Head of caudate nucleus (tissue), 42 donors: ENCODE data around the gene MED20.
A peak's percentile ranks its signal among the peaks of the same experiment; 100 is the strongest.

Source experiments
- DNase-seq, 42 donors: peaks; one replicate each; pipeline versions ENCODE4 v3.0.0 to v3.0.0-alpha.2; 2020 to 2021; ENCODE audit warnings: mixed read lengths in 7 of 42
- intact Hi-C: fragments of 100-400 bp; cut with DNase I; formaldehyde crosslinking; loops from one replicate; pipeline ENCODE4 v1.15.0; 2022

The MED20 gene

GRCh38 chr6:41942067-41942851 lies 21.3 kb upstream of the MED20 start:
- intact Hi-C loops, result no loop called here
- DNase-seq, result peak in 13 of 42 donors; percentile 13 to 75 (median 31)

GRCh38 chr6:41941280-41942066 lies 20.5 kb upstream of the MED20 start, which contains the start of gene CCND3:
CCND3 (minus strand) TSS chr6:41941808; CDS start chr6:41941649, 159 bp downstream.
- intact Hi-C loops, result no loop called here
- DNase-seq, result peak; percentile 71 to 97 (median 93)

GRCh38 chr6:41940759-41941279 lies 19.9 kb upstream of the MED20 start:
- intact Hi-C loops, result no loop called here
- DNase-seq, result peak in 41 of 42 donors; percentile 31 to 88 (median 73)

- intact Hi-C loops, result loop anchor here (5.0 kb wide), 2 partner anchors 102 to 153 kb away; partner anchors contain the start of gene TOMM6
- peak in 13 of 42 donors; percentile 12 to 40 (median 20) for DNase-seq
Observed at GRCh38 chr6:41939848-41940758, 19.2 kb upstream of the MED20 start.

- intact Hi-C loops, result loop anchor here (5.0 kb wide), 2 partner anchors 103 to 152 kb away; partner anchors contain the start of gene TOMM6
- DNase-seq, result peak in 29 of 42 donors; percentile 7 to 64 (median 31)
Observed at GRCh38 chr6:41939176-41939847, 18.4 kb upstream of the MED20 start.

GRCh38 chr6:41938590-41939175 lies 17.7 kb upstream of the MED20 start:
- DNase-seq, result peak in 2 of 42 donors; percentile 15 to 49
- intact Hi-C loops, result loop anchor here (5.0 kb wide), 2 partner anchors 104 to 151 kb away; partner anchors contain the start of gene TOMM6

GRCh38 chr6:41937861-41938574 lies 17.1 kb upstream of the MED20 start:
- DNase-seq, result no peak

GRCh38 chr6:41937472-41937860 lies 16.5 kb upstream of the MED20 start:
- intact Hi-C loops, result loop anchor here (5.0 kb wide), 2 partner anchors 105 to 150 kb away; partner anchors contain the start of gene TOMM6
- DNase-seq, result no peak

More at GRCh38 chr6:41937861-41938574, 17.1 kb upstream of the MED20 start:
- intact Hi-C loops, result loop anchor here (5.0 kb wide), 2 partner anchors 104 to 151 kb away; partner anchors contain the start of gene TOMM6

GRCh38 chr6:41936073-41936837 lies 15.3 kb upstream of the MED20 start:
- peak; percentile 49 to 92 (median 82) for DNase-seq
- intact Hi-C loops, result loop anchor here (5.0 kb wide), 2 partner anchors 106 to 149 kb away; partner anchors contain the start of gene TOMM6

- DNase-seq, result no peak
- intact Hi-C loops, result loop anchor here (5.0 kb wide), 2 partner anchors 107 to 148 kb away; partner anchors contain the start of gene TOMM6
Observed at GRCh38 chr6:41935685-41936072, 14.7 kb upstream of the MED20 start.

- DNase-seq, result no peak
- intact Hi-C loops, result loop anchor here (5.0 kb wide), 2 partner anchors 107 to 148 kb away; partner anchors contain the start of gene TOMM6
Observed at GRCh38 chr6:41935193-41935574, 14.2 kb upstream of the MED20 start.

- no peak for DNase-seq
- intact Hi-C loops, result loop anchor here (5.0 kb wide), 2 partner anchors 108 to 147 kb away; partner anchors contain the start of gene TOMM6
Observed at GRCh38 chr6:41934278-41935192, 13.6 kb upstream of the MED20 start.

GRCh38 chr6:41932378-41932777 lies 11.4 kb upstream of the MED20 start:
- intact Hi-C loops, result no loop called here
- no peak for DNase-seq

GRCh38 chr6:41931792-41932191 lies 10.9 kb upstream of the MED20 start:
- DNase-seq, result no peak
- intact Hi-C loops, result no loop called here

- intact Hi-C loops, result no loop called here
- DNase-seq, result no peak
Observed at GRCh38 chr6:41929924-41930323, 9.0 kb upstream of the MED20 start.
